GM04504 (cell line): Measurements from ENCODE around the gene CCDC142.
"Not testable (repeated sequence)": the region's sequence is repeated elsewhere in the genome, so short reads cannot be mapped to it uniquely, and the experiment has no call there.

ENCODE experiments used
- DNase-seq: peaks from one replicate; pipeline ENCODE4 v3.0.0-alpha.2; 2012; ENCODE audit warnings: low read depth

Gene CCDC142

GRCh38 chr2:74471332-74472065 lies 11.3 kb downstream of the CCDC142 start:
- DNase-seq: no peak

- DNase-seq: not testable (repeated sequence)
Observed at GRCh38 chr2:74470742-74471141, 12.1 kb downstream of the CCDC142 start.

DNA sequence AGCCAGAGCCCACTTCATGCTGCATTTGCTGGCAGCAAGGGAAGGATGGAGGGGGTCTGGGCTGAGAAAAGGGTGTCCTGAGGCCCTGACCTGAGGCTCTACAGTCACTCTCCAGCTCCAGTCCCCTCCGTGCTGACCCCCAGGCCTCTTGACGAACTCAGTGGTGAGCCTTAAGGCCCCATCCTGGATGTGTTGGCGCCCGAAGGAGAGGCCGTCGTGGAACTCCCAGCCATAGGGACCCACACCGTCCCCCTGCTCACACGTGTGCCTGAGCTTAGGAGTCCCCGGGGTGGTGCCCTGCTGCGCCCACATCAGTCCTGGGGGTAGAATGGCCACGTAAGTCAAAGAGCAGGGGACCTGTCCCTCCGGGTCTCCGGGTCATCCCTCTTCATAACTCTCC lies 18.4 kb downstream of the CCDC142 start:
- DNase-seq: no peak

DNA sequence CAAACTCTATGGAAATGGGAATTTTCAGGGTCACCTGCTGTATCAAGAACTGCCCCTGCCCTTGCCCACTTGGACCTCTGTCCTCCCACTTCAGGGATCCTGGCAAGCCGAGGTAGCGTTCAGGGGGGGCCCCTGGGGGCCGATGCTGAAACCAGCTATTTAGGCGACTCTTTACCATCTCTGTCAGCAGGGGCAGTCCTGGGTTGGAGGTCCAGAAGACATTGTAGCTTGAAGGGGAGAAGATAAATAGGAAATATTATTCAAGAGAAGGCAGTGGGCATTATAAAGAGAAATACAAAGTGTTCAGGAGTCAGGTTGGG lies 20.1 kb downstream of the CCDC142 start:
- no peak for DNase-seq

DNA sequence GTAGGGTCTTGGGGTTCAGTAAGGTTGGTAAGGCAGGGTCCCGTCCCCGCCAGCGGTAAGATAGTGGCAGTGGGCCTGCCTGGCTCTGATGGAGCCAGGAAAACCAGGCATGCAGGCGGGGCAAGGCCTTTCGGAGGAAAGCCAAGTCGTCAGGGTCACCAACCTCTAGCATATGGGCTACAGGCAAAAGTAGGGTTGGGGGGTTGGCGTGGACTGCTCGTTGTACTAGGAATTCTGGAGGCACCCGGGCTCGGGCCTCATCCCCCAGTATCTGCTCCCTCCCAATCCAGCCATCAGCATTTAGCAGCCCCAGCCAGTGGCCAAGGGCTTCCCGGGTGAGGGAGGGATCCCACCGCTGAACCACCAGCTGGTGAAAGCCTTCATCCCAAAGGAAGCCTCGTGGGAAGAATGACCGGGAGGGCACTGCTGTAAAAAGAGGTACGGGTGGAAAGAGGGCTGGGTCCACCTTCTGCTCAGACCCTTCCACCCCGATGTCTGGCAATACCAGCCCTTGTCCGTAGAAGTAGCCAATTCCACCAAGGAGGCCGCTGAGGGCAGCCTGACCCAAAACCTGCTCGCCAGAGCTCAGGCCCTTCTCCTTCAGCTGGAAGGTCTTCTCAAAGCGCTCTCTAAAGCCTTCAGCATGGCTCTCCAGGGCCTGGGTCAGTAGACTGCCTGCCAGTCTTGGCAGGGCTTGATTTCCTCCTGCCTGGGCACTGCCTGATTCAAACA lies 20.6 kb downstream of the CCDC142 start:
- DNase-seq: no peak

- no peak for DNase-seq
Observed at GRCh38 chr2:74461187-74462053, 21.4 kb downstream of the CCDC142 start.

DNA sequence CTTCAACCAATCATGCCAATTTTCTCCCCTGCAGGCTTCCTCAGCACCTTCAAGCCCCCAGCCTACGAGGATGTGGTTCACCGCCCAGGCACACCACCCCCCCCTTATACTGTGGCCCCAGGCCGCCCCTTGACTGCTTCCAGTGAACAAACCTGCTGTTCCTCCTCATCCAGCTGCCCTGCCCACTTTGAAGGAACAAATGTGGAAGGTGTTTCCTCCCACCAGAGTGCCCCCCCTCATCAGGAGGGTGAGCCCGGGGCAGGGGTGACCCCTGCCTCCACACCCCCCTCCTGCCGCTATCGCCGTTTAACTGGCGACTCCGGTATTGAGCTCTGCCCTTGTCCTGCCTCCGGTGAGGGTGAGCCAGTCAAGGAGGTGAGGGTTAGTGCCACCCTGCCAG lies 22.6 kb downstream of the CCDC142 start:
- not testable (repeated sequence) for DNase-seq

- DNase-seq: not testable (repeated sequence)
Observed at GRCh38 chr2:74459503-74460118, 23.2 kb downstream of the CCDC142 start.

GRCh38 chr2:74458938-74459363 lies 23.8 kb downstream of the CCDC142 start:
- no peak for DNase-seq

GRCh38 chr2:74458132-74458937 lies 24.5 kb downstream of the CCDC142 start, which contains the start of gene WBP1:
TSS of gene WBP1 (plus strand) at chr2:74458438. CDS start at chr2:74458603, 165 bp downstream.
- peak; percentile 100 for DNase-seq

DNA sequence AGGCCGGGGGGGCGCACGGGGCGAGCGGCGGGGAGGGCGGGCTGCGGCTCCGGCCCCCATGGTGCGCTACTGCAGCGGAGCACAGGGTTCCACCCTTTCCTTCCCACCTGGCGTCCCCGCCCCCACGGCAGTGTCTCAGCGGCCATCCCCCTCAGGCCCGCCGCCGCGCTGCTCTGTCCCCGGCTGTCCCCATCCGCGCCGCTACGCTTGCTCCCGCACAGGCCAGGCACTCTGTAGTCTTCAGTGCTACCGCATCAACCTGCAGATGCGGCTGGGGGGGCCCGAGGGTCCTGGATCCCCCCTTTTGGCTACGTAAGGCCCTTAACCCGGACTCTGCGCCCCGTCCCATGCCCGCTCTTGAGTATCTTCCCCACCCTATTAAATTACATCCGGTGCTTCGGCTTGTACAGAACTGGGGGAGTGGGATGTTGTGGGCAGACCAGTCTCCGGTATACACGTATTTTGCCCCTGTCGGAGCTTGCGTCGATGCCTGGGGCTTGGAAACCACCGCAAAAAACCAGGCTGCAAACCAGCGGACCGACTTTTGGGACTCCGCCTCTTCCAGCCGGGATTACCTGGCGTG lies 25.2 kb downstream of the CCDC142 start:
- no peak for DNase-seq

DNA sequence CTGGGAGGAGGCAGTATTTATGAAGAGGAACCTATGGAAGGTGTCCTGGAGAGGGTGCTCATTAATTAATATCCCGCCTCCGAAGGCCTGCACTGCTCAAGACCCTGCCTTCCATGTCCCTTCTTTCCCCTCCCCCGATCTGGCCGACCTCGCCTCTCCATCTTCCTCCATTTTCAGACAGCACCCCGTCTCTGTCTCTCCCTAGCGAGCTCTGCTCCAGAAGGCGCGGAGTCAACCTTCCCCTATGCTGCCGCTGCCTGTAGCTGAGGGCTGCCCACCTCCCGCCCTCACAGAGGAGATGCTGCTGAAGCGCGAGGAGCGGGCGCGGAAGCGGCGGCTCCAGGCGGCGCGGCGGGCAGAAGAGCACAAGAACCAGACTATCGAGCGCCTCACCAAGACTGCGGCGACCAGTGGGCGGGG lies 25.7 kb downstream of the CCDC142 start:
- no peak for DNase-seq

- peak; percentile 97 for DNase-seq
Observed at GRCh38 chr2:74454654-74455511, 27.9 kb downstream of the CCDC142 start, which contains the start of gene INO80B. TSS of gene INO80B (plus strand) at chr2:74455087. CDS start at chr2:74455117, 30 bp downstream.

- DNase-seq: no peak
Observed at GRCh38 chr2:74450570-74451190, 32.1 kb downstream of the CCDC142 start.

- no peak for DNase-seq
Observed at GRCh38 chr2:74448771-74449170, 34.0 kb downstream of the CCDC142 start.

DNA sequence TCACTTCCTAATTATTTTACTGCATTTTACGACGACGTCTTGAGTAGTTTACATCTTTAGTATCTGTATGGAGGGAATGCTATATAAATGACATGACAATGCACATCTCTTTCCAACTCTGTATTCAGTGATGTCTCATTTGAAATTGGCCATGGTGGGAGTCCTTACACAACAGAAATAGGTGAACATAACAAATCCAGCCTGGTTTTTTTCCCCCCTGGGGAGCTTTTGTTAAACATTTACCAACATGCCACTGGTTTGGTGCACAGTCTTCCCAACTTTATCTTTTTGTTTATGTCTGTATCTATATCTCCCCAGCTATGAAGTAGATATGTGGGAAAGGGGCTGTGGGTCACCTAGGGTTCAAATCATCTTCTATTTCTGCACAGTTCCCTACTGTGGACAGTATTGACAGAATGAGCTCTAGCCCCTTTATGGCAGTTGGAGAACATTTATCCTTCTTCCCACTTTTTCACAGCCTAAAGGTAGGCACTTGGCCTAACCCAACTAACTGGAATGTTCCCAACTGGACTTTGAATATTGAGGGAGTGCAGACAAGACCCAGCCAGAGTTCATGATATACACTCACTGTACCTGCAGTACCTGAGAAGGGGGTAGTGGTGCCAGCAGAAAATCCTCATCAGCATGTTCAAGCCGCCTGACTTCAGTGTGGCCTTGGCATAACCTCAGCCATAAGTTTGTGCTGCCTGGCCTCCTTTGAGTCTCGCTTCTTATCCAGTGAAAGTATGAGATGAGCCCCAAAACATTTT lies 35.4 kb downstream of the CCDC142 start:
- no peak for DNase-seq

DNA sequence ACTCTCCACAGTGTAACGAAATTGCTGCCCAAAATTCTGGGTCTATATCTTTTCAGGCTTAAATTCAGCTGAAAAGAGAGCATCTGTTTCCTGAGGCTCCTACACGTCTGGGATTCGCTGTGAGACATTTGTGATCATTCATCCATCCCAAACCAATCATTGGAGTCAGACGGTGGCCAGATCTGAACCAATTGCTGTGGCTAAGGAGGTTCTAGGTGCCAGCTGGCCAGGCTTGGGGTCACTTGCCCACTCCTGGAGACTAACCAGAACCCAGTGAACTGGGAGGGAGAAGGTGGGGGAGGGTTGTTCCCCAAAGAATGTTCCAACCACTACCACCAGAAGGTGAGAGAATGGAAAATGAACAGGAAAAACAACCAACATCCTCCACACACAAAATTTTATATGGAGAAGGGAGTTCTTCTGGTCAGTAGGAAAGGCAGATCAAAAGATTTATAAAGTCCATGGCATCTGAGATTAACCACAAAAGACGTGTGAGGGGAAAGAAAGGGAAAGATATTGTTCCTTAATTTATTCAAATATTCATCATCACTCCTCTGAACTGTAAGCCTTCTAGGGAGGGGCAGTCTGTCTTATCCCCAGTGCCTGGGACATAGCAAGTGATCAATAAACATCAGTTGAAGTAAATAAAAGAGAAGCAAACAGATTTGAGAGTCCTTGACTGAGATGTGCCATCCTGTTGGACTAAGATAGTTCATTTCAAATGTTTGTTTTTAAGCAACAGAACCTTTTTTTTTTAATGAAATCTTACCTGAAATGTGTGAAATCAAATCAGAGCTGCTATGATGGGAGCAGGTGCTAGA lies 38.1 kb downstream of the CCDC142 start:
- DNase-seq: no peak
